IPS DF 19.7 (cell line): ENCODE data around the gene CRTC1.

Experiments used
- DNase-seq: peaks from one replicate; pipeline ENCODE4 v3.0.0-alpha.2; 2013; ENCODE audit warnings: low read depth, low spot score

The CRTC1 gene

DNA sequence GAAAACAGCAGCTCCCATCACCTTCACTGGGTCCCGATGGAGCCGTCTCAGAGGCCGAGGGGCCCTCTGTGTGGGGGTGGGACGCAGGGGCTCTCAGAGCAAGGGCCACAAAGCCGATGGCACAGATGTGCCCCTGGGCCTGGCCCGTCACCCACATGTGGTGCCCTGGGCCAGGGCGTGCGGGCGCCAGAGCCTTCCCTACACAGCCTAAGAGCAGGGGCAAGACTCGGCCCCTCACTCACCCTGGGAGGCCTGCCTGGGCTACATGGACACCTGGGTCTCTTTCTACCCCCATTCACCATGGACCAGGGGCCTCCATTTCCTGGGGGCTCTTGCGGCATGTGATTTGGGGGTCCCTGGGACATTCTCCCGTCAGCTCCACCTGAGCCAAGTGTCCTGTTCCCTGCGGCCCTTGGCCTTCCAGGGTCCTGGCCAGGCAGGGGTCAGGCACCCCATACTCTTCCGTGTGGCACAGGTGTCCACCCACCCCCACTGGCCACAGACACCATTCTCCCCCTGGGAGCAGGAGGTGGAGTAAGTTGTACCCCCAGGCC, 97.6 kb downstream of the CRTC1 start:
- DNase-seq: no peak

DNA sequence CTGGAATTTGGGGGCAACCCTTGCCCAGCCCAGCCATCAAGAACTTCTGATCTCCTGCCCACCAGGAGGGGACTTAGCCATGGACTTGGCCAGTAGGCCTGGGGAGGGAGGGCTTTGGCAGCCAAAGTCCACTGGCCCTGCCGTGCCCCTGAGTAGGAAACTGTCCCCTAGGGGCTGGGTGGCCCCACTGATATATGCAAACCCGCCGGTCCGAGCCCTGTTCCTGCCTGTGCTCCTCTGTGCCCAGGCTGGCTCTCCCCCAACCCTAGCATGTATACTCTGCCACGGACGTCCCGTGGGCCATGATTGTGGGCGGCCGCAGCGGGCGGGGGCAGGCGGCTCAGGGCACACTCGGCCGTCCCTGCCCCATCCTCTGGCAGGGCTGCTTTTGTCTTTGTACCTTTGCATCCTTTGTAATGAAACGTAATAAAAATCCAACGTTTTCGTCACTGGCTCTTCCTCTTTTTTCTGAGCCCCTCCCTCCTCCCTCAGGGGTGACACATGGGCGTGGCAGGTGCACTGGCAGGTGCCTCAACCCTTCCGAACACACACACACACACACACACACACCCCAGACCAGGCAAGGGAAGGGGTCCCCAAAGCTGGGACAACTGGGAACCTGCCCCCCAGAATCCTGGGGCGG, 98.5 kb downstream of the CRTC1 start:
- DNase-seq: no peak

DNA sequence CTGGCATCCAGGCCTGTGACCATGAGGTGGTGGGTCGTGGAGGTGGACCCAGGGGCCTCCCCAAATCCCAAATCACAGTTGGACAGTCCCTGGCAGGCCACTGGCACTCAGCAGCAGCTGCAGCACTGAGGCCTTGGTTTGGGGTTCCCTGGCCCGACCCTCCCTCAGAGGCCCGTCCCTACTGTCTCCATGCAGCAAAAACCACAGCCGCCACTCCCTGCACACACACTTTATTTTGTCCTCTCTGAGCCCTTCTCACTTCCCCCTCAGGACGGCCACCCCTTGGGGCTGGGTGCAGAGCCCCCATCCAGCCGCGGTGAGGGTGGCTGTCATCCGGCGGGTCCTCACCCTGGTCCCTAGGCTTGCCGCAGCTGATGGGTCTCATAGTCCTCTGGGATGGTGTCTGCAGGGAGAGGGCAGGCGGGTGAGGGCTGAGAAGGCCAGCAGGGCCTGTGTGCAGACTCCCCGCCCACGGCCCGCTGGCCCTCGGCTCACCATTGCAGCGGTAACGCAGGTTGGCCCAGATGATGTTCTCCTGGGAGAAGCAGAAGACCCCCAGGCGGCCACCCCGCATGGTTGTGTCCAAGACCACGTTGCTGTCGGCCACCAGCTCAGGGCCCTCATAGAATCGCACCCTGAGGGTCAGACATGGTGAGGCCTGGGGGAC, 99.2 kb downstream of the CRTC1 start:
- DNase-seq: no peak

DNA sequence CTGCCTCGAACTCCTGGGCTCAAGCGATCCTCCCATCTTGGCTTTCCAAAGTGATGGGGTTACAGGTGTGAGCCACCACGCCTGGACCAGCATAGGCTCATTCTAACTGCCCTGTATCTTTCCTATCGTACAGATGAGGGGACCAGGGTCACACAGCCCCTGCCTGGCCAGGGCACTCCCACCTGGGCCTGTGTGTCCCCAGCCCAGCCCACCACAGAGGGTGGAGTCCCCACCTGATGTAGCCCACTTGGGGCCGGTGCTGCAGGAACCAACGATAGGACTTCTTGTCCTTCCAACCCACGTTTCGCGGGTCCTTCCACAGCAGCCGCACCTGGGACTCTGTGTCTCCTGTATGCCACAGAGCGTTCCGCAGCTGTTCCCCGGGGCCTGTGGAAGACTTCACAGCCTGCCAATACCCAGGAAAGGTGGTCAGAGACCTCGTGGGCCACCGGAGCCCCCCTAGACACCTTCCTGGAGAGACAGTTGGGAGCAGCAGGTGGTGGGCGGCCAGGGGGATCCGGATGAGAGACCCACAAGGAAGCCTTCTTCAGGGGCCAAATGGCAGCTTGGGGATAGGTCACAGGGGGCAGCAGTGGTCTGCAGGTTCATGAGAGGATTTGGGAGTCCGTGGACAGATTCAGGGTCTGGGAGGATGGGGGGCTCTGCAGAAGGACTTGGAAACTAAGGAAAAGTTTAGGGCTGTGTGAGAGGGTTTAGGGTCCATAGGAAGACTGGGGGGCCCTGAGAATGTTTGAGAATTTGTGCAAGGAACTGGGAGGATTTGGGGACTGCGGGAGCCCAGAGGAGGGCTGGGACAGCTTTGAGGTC, 100.7 kb downstream of the CRTC1 start:
- DNase-seq: no peak

DNA sequence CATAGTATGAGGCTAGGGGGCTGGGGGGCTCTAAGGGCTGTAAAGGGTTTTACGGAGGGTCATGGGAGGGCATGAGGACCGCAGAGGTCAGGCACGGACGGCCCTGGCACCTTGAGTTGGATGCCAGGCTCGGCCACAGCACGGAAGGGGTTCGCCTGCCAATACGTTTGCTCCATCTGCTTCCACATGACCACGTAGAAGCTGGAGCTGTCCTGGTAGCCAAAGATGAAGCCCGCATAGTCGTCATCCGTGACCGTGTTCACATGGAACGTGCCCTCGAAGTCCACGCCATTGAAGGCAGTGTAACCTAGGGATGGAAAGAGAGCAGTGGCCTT, 101.3 kb downstream of the CRTC1 start:
- DNase-seq: no peak

DNA sequence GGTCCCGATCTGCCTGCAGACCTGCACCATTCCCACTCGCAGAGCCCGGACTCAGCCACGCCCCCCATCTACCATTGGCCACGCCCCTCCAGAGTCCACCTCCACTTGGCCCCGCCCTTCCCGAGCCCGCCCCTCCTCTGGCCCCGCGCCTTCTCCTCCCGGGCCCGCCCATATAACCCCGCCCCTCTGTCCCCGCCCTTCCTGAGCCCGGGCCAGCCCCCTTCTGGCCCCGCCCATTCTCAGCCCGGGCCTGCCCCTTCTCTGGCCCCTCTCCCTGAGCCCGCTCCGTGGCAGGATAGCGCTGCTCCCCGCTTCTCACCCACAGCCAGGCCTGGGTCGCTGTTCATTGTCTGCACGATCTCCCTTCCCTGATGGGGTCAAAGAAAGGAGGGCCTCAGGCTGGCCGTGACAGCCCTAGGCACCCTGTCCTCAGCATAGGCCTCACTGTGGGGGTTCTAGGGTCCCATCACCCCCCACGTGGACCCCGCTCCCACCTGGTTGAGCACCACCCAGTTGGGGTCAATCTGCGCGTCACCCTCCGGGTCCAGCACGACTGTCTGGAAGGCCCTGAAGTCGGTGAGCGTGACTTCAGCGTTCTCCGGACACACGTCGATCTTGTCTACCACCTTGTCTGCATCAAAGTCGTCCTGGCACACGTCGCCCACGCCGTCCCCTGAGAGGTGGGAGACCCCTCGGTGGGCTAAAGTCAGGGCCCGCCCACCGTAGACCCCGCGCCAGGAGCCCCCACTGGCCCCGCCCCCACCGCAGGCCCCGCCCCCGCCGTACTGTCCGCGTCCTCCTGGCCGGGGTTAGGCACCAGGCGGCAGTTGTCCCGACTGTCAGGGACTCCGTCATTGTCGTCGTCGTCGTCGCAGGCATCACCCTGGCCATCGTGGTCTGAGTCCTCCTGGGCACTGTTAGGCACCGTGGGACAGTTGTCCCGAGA, 102.0 kb downstream of the CRTC1 start:
- no peak for DNase-seq

DNA sequence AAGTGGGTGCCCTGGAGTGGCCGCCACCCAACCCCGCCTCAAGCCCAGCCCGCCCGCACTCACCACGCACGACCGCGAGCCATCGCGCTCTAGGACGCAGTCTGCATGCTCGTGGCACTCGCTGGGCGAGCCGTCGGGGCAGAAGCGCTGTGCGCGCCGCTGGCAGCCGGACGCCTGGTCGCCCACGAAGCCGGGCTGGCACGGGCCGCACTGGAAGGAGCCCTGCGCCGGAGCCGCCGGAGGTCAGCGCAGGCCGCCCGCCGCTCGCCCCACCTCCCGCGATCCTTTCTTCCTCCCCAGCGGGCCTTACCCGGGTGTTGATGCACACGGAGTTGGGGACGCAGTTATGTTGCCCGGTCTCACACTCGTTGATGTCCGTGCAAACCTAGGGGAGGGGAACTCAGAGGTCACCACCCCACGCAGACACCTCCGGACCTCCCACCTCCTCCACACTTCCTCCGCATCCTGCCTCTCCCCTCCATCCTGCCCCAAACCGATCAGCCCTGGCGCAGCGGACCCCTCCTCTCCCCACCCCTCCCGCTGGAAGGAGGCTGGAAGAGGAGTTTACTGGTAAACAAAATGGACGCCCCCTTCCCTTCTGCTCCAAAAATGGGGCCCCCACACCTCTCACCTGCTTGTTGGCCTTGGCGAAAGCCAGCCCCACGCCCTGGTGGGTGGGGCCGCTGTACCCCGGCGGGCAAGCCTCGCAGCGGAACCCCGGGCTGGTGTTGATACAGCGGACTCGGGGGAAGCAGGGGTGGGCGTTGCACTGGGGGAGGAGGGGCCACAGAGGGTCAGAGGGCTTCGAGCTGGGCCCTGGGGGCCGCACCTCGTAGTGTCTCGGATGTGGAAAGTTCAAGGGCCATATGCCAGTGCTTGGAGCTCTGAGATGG, 105.3 kb downstream of the CRTC1 start:
- DNase-seq: no peak

DNA sequence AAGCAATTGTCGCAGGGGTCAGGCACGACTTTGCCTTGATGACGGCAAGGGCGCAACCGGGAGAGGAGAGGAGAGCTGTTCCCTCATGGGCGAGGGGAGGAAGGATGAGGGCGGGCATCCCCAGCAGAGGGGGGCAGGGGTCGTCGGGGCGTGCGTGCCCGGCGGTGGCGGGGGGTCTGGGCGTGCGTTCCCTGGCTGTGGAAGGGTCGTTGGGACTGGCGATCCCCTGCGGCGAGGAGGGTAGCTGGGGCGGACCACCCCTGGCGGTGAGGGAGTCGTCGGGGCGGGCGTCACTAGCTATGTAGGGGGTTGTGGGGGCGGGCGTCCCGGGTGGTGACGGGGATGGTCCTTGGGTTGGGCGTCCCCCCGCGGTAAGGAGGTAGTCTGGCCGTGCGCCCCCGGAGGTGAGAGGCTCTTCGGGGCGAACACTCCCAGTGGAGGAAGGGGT, 106.0 kb downstream of the CRTC1 start:
- no peak for DNase-seq

DNA sequence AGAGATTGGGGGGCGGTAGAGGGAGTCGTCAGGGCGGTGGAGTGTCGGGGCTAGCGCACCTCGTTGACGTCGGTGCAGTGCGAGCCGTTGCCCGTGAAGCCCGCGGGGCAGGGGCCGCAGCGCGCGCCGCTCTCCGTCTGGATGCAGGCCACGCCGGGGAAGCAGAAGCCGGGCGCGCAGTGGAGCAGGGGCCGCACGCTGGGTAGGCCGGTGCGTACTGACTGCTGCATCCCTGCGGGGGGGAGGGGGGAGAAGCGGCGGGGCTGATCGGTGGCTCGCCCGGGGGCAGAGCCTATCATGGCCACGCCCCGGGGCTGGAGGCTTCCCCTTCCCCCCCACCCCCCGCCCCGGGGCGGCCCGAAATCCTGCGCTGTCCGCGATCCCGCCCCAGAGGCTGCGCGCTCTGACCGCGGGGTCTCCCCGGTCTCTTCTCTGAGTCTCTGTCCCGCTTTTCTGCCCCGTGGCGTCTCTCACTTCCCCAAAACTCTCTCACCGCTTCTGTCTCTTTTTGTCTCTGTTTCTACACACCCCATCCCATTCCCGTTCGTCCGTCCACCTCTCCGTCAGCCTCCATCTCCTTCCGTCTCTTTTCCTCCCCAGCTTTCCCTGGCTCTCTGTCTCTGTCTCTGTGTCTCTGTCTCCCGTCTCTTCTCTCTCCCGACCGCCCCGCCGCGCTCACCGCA, 106.5 kb downstream of the CRTC1 start:
- DNase-seq: no peak

DNA sequence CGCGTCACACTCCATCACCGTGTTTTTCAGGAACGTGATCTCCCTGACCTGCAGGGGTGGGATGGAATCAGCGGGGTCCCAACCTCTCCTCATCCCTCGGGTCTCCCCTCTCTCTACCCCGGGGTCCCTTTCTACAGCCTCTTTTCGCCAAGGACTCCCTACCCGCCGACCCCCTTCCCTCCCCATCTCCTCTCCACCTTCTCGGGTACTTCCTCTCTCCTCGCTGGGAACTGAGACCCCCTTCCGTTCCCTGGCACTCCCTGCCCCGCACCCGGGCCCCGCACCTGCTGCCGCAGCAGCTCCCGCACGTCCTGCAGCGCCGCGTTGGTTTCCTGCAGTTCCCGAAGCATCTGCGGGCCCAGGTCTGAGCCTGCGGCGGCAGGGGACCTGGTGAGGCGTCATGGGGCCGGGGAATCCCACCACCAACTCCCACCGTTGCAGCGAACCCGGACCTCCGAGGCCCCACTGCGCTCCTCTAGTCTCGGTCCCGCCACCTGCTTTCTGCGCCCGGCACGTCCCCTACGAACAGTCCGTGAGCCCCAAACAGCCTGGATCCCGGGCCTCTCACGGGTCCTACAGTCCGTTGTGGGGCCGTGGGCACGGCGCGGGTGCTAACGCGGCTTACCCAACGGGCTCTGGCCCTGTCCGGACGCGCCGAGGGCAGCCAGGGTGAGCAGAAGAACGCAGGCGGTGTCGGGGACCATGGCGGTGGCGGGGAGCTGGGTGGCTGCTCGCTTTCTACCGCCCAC, 107.3 kb downstream of the CRTC1 start, which contains the start of gene COMP:
TSS of gene COMP (minus strand) at position 740 of the 749 bp plus-strand sequence. CDS start at position 704, 36 bp downstream.
- no peak for DNase-seq

DNA sequence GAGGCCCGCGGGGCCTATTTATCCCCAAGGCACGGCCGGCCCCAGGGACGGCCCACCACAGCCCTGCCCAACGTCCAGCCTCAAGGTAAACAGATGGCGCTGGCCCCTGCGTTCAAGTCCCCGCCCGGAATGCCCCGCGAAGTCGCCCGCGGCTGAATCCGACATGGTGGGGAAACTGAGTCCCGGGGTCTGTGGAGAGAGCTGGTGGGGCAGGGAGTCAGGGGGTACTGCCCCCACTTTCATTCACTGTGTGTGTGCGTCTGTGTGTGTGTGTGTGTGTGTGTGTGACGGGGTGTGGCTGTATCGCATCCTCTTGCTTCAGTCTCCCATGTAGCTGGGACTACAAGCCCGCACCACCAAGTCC, 107.8 kb downstream of the CRTC1 start:
- no peak for DNase-seq

DNA sequence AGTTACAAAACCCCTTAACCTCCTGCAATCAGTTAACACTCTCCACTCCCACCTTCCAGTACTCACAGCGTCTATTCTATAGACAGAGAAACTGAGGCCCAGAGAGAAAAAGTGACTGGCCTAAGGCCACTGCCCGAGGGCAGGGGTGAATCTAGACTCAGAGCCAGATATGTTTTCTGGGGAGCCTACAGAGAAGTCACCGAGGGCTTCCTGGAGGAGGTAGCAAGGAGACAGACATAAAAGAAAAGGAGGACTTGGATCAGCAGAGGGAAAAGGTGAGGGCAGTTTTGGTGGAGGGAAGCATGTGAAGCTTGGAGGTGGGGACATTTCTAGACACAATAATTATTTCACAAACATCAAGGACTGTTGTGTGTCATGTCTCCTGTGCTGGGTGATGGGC, 109.2 kb downstream of the CRTC1 start:
- no peak for DNase-seq

DNA sequence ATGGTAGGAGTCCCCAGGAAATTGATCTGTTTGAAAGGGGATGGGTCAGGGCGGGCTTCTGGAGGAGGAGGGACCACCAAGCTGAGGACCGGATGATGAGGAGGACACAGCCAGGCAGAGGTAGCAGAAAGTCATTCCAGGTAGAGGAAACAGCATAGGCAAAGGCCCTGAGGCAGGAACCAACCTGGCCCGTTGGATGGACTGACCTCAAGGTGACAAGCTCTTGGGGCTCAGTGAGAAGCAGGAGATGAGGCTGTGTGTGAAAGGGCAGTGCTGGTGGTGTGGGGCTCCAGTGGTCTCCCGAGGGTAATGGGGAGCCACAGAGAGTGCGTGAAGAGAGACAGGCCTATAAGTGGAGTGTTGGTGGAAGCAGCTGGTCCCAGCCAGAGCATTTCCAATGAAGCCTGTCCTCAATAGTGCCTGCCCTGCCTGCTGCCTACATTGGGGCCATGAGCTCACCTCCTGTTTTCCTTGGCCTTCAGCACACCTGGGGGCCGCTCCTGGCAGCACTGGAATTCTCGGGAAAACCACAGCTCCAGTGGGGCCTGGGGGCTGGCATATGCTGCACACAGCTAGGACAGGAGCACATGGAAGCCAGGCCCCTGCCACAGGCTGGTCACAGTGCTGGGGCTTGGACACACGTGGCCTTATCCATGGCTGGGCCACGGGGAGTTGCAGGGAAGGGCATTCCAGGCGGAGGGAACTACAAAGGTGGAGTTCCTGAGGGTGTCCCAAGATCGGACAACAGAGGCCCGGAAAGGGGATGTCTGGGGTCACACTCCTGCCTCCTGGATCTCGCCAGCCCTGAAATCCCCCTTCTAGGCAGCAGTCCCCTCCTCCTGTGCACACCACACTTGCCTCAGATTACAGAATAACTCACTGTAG, 109.9 kb downstream of the CRTC1 start:
- no peak for DNase-seq

DNA sequence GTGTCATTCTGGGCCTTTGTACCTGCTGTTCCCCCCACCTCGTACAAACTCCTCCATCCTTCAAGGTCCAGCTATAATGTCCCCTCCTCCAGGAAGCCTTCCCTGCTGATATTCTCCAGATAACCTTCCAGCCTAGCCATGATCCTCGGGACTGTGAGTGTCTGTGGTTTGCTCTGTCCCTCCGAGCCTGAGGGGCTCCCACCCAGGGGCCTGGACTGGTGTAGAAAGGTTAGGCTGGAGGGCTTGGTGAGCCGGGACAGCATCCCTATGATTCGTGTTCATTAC, 110.5 kb downstream of the CRTC1 start:
- DNase-seq: no peak

DNA sequence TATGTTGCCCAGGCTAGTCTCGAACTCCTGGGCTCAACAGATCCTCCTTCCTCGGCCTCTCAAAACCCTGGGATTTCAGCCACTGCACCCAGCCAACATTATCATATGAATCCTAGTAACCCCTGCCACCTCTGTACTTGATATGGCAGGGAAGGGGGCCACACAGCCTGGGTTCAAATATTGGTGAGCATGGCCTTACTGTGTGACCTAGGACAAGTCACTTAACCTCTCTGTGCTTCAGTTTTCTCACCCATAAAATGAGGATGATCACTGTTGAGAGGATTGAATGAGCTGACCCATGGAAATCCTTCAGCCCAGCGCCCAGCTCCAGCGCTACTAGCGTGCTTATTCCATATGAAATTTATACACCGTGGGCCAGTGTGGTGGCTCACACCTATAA, 111.2 kb downstream of the CRTC1 start:
- no peak for DNase-seq

DNA sequence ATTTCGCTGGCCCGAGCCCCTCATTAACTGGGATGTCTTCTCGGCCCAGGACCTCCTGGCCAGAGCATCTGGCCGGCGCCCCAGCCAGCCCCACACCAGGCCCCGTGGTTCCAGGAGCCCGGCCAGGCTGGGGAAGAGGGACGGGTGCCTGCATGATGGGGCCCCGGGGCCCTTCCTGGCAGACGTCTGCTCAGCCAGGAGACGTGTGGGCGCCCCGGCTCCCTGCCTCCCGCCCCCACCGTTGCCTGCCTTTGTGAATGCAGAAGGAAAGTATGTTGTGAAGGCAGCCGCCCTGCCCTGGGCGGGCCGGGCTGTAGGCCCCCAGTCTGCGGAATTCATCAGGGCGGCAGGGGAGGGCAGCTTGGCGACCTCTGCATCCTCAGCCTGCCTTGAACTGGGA, 112.1 kb downstream of the CRTC1 start:
- DNase-seq: no peak

DNA sequence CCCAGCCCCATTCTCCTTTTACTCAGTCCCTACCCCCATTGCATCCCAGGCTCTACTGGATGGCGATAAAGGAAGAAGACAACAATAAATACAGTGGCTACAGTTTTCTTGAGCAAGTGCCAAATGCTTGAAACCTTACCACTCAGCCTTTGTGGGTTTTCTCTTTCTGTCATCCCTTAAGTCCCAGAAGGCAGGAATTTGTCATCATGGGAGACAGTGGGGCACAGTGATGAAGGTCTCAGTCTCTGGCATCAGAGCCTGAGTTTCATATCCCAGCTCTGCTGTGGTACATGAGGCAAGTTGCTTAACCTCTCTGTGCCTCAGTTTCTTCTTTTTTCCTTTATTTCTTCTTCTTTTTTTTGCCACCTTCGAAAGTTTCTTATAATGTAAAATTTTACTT, 112.8 kb downstream of the CRTC1 start:
- DNase-seq: no peak
